CD4-positive, alpha-beta T cell (primary cell): ENCODE measurements around the gene CA11. TPM values are rescaled to one million over a fixed set of nuclear protein-coding genes. Genes with fewer than 3 reads are reported as not detected.
"Not testable (repeated sequence)": the region's sequence is repeated elsewhere in the genome, so short reads cannot be mapped to it uniquely, and the experiment has no call there.

Experiments used
- ATAC-seq: fragments of 200-7000 bp; cut with Tn5 transposase; one replicate; pipeline ENCODE4 v1.10.0; 2022; ENCODE audit warnings: mild to moderate bottlenecking; ENCODE audit not compliant: poor library complexity
- CTCF ChIA-PET: fragments of 350-600 bp; sonication (Branson Sonifier 250); formaldehyde crosslinking; loops from one replicate; lab custom pipeline; 2021; ENCODE audit warnings: antibody characterized with exemption, inconsistent platforms; lab: Charles Lee
- POLR2A ChIA-PET: fragments of 350-600 bp; sonication (Branson Sonifier 250); formaldehyde crosslinking; loops from one replicate; lab custom pipeline; 2021; ENCODE audit warnings: antibody characterized with exemption, inconsistent platforms; lab: Charles Lee
- DNase-seq, 14 experiments: peaks; one replicate each; pipeline ENCODE4 v3.0.0-alpha.2; 2013 to 2020; ENCODE audit warnings: mixed read lengths in 2 of 14
- H3K27ac ChIP-seq, 2 donors: one replicate each; pipeline versions ENCODE4 v1.5.1 to v1.7.0; 2013; ENCODE audit warnings: low read length in 2 of 2, low read depth in 1 of 2, mild to moderate bottlenecking in 1 of 2
- H3K27me3 ChIP-seq, 2 experiments: 1 replicate in 1 of 2; 2 replicates in 1 of 2; pipeline versions ENCODE4 v1.6.1 to v1.7.0; 2013; ENCODE audit warnings: low read length in 2 of 2, control low read depth in 1 of 2, mild to moderate bottlenecking in 1 of 2, moderate library complexity in 1 of 2; ENCODE audit not compliant: insufficient read depth in 2 of 2, control insufficient read depth in 1 of 2
- H3K36me3 ChIP-seq: one replicate; pipeline ENCODE4 v1.6.1; 2013; ENCODE audit warnings: low read length, control low read depth; ENCODE audit not compliant: insufficient read depth
- H3K4me1 ChIP-seq: one replicate; pipeline ENCODE4 v1.6.1; 2013; ENCODE audit warnings: low read length, control low read depth; ENCODE audit not compliant: insufficient read depth
- H3K4me3 ChIP-seq: one replicate; pipeline ENCODE4 v1.5.1; 2013; ENCODE audit warnings: mild to moderate bottlenecking, low read length, moderate library complexity
- H3K9me3 ChIP-seq, 2 experiments: 1 replicate in 1 of 2; 2 replicates in 1 of 2; pipeline versions ENCODE4 v1.6.1 to v1.7.0; 2013; ENCODE audit warnings: low read length in 2 of 2, mild to moderate bottlenecking in 2 of 2, control low read depth in 1 of 2, moderate library complexity in 1 of 2; ENCODE audit not compliant: control insufficient read depth in 1 of 2, insufficient read depth in 1 of 2
- H3K27ac Mint-ChIP-seq: one replicate; pipeline ENCODE4 v1.8.0; 2020; ENCODE audit warnings: mixed read lengths
- H3K27me3 Mint-ChIP-seq: one replicate; pipeline ENCODE4 v1.8.0; 2021; ENCODE audit warnings: mixed read lengths
- H3K36me3 Mint-ChIP-seq: one replicate; pipeline ENCODE4 v1.8.0; 2021; ENCODE audit warnings: low read depth, mixed read lengths
- H3K4me1 Mint-ChIP-seq: one replicate; pipeline ENCODE4 v1.8.0; 2021; ENCODE audit warnings: low read depth, mixed read lengths
- H3K4me3 Mint-ChIP-seq: one replicate; pipeline ENCODE4 v1.8.0; 2020; ENCODE audit warnings: mild to moderate bottlenecking, mixed read lengths
- H3K9me3 Mint-ChIP-seq: one replicate; pipeline ENCODE4 v1.8.0; 2020; ENCODE audit warnings: mixed read lengths
- CTCF ChIP-seq: fragments of 200-600 bp; IDR thresholded peaks from one replicate; pipeline ENCODE4 v1.8.0; 2022; ENCODE audit warnings: antibody characterized with exemption, mild to moderate bottlenecking
- intact Hi-C, 2 experiments: fragments of 100-400 bp; cut with DNase I in 1 of 2; cut with micrococcal nuclease in 1 of 2; formaldehyde crosslinking; loops; one replicate each; pipeline versions ENCODE4 v1.15.1 to v1.9.0; 2023 to 2025; cut with DNase I, micrococcal nuclease
- total RNA-seq, 174 experiments: library from RNA in 2 of 174; stranded (reverse) in 2 of 174; gene quantifications; one replicate each; pipeline ENCODE4 v1.2.3 and lab custom pipeline; 2021 to 2026

Gene CA11
- total RNA-seq, 2 experiments from 2014 or later = 11.0 to 12.4 TPM

GRCh38 chr19:48687776-48688175 lies 41.8 kb upstream of the CA11 start:
- Mint-ChIP-seq H3K4me3 (no peak overlapping the region), H3K27me3 (no peaks in the 10 kb centered on the region), H3K36me3 (no peaks in the 10 kb centered on the region), H3K9me3 (no peaks in the 10 kb centered on the region), H3K27ac (no peak overlapping the region), H3K4me1 (no peaks in the 10 kb centered on the region)
- POLR2A ChIA-PET = no interaction called here
- Histone ChIP-seq H3K27ac (no peak overlapping the region), H3K36me3 (no peaks in the 10 kb centered on the region), H3K4me1 (no peaks in the 10 kb centered on the region), H3K9me3 (no peaks in the 10 kb centered on the region), H3K27me3 (no peaks in the 10 kb centered on the region), H3K4me3 (no peak overlapping the region)
- intact Hi-C loops = no loop called here
- no peak for TF ChIP-seq CTCF
- no peak for DNase-seq
- CTCF ChIA-PET = no interaction called here
- no peak for ATAC-seq

- CTCF ChIA-PET, H3K9me3 ChIP-seq, ATAC-seq, POLR2A ChIA-PET, H3K27me3 Mint-ChIP-seq, H3K27ac Mint-ChIP-seq, H3K36me3 ChIP-seq, DNase-seq, intact Hi-C loops, H3K4me1 Mint-ChIP-seq, H3K27me3 ChIP-seq, H3K9me3 Mint-ChIP-seq, H3K36me3 Mint-ChIP-seq, H3K27ac ChIP-seq, H3K4me1 ChIP-seq, H3K4me3 Mint-ChIP-seq, H3K4me3 ChIP-seq: not testable (repeated sequence)
Observed at GRCh38 chr19:48686637-48687036, 40.6 kb upstream of the CA11 start.

- no peak overlapping the region for H3K27ac ChIP-seq
- no peak for TF ChIP-seq CTCF
- no peak overlapping the region for H3K4me3 ChIP-seq
- no peaks in the 10 kb centered on the region for H3K36me3 ChIP-seq
- H3K27ac Mint-ChIP-seq = no peak overlapping the region
- intact Hi-C loops = no loop called here
- ChIA-PET POLR2A (no interaction called here), CTCF (no interaction called here)
- no peaks in the 10 kb centered on the region for H3K4me1 ChIP-seq
- no peaks in the 10 kb centered on the region for H3K27me3 ChIP-seq
- H3K9me3 ChIP-seq = no peaks in the 10 kb centered on the region
- H3K27me3 Mint-ChIP-seq = no peaks in the 10 kb centered on the region
- H3K9me3 Mint-ChIP-seq = no peaks in the 10 kb centered on the region
- no peaks in the 10 kb centered on the region for H3K36me3 Mint-ChIP-seq
- ATAC-seq (no peak), DNase-seq (no peak)
- H3K4me1 Mint-ChIP-seq = no peaks in the 10 kb centered on the region
- H3K4me3 Mint-ChIP-seq = no peak overlapping the region
Observed at GRCh38 chr19:48686088-48686487, 40.1 kb upstream of the CA11 start.

DNA sequence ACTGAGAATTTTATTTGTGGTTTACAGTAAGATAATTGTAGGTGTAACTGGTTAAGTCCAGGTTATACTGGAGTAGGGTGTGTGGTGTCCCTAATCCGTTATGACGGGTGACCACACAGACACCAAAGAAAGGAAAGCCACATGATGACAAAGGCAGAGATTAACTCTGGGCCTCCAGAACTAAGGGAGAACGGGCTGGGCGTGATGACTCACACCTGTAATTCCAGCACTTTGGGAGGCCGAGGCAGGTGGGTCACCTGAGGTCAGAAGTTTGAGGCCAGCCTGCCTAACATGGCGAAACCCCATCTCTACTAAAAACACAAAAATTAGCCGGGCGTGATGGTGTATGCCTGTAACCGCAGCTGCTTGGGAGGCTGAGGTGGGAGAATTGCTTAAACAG lies 39.6 kb upstream of the CA11 start:
- H3K36me3 Mint-ChIP-seq = no peaks in the 10 kb centered on the region
- intact Hi-C loops = no loop called here

More for the DNA sequence above, 39.6 kb upstream of the CA11 start:
- H3K4me1 Mint-ChIP-seq = no peaks in the 10 kb centered on the region
- ChIA-PET POLR2A (no interaction called here), CTCF (no interaction called here)
- no peak overlapping the region for H3K27ac Mint-ChIP-seq
- H3K4me1 ChIP-seq = no peaks in the 10 kb centered on the region
- no peaks in the 10 kb centered on the region for H3K27me3 Mint-ChIP-seq
- H3K27ac ChIP-seq = no peak overlapping the region
- no peak for ATAC-seq
- H3K27me3 ChIP-seq = no peaks in the 10 kb centered on the region
- no peak for TF ChIP-seq CTCF
- H3K36me3 ChIP-seq = no peaks in the 10 kb centered on the region
- no peaks in the 10 kb centered on the region for H3K9me3 Mint-ChIP-seq
- DNase-seq = no peak
- no peak overlapping the region for H3K4me3 Mint-ChIP-seq
- H3K4me3 ChIP-seq = no peak overlapping the region
- H3K9me3 ChIP-seq = no peaks in the 10 kb centered on the region
